ENCODE results near the gene TMEFF1. TPM values are rescaled to one million over a fixed set of nuclear protein-coding genes. Genes with fewer than 3 reads are reported as not detected.

Gene TMEFF1
- total RNA-seq (10 to 100 TPM; 13.1 to 13.5 TPM), polyA plus RNA-seq (ENCODE audit: insufficient read length in 2 of 2) (10 to 100 TPM; 17.8 to 18.0 TPM)
- long read RNA-seq, donor 1, transcript TMEFF1-201 (10 exons, 2,611 nt): major isoform, 37 of 44 reads
- long read RNA-seq, donor 1, partial matches to known transcripts: 7 of 44 reads
- long read RNA-seq, donor 1, other reads (novel, unspliced or antisense): 0 of 44 reads
- long read RNA-seq, donor 2, transcript TMEFF1-201 (10 exons, 2,611 nt): major isoform, 8 of 8 reads
- long read RNA-seq, donor 2, partial matches to known transcripts: 0 of 8 reads
- long read RNA-seq, donor 2, other reads (novel, unspliced or antisense): 0 of 8 reads
- long read RNA-seq, donor 3, transcript TMEFF1-201 (10 exons, 2,611 nt): major isoform, 17 of 24 reads
- long read RNA-seq, donor 3, partial matches to known transcripts: 7 of 24 reads
- long read RNA-seq, donor 3, other reads (novel, unspliced or antisense): 0 of 24 reads
- long read RNA-seq, donor 4, partial matches to known transcripts: 0 of 3 reads
- long read RNA-seq, donor 4, other reads (novel, unspliced or antisense): 0 of 3 reads

DNA sequence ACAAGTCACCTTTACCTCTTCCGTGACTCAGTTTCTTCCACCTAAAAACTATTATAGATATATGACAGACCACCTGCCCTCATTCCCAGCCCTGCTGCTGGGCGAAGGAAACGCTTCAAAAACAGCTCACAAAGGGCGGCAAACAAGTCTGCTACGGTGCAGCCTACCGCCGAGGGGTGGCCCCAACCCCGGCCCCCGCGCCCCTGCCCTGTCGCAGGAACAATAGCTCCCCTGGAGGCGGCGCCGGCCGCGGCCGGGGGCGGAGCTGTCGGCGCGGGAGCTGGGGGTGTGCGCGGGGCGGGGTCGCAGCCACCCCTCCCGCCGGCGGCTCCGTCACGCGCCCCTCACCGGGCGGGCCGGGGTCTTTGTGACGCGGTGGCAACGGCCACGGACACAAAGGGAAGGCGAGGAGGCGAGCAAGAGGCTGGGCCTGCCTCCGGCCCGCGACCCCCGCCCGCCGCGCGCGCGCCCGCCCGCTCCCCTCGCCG is at the start of gene TMEFF1:
TMEFF1 (plus strand) TSS at position 362 of the 488 bp plus-strand sequence. CDS start 396 bp downstream, outside the sequence.
- under 1% methylated on average over 54 of the region's 54 CpGs for WGBS (ENCODE audit: insufficient coverage)
- peak in 3 of 6 donors; percentile 54 to 91 (median 90) for DNase-seq (ENCODE audit: low read depth in 4 of 6, low spot score in 6 of 6)
- Histone ChIP-seq H3K4me1 (ENCODE audit: control insufficient read depth, insufficient read depth, low read length) (peaks cover 10% of the 10 kb centered on the region), H3K27ac (ENCODE audit: low read depth, low read length) (no peak within 1 kb of the TSS), H3K36me3 (ENCODE audit: control insufficient read depth, insufficient read depth, low read length) (no peaks in the 10 kb centered on the region), H3K27me3 (ENCODE audit: control insufficient read depth, insufficient read depth, low read length) (no peaks in the 10 kb centered on the region), H3K4me3 (ENCODE audit: low read depth, low read length) (peak within 1 kb of the TSS; percentile 67), H3K9me3 (ENCODE audit: control insufficient read depth, insufficient read depth, low read length) (no peaks in the 10 kb centered on the region)

DNA sequence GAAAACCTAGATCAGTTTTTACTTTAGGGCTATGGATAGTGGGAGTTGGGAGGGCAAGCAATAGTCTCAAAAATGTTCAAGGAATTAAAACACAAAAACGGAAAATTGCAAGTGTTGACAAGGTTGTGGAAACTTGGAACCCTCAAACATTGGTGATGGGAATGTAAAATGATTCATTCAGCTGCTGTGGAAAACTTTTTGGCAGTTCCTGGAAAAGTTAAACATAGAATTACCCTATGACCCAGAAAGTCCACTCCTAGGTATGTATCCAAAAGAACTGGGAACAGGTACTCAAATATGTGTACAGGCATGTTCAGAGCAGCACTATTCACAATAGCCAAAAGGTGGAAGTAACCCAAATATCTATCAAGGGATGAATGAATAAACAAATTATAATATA is 47.2 kb upstream of the TMEFF1 start:
- no peak for DNase-seq (ENCODE audit: low read depth in 4 of 6, low spot score in 6 of 6)
- H3K27me3 ChIP-seq (ENCODE audit: control insufficient read depth, insufficient read depth, low read length): no peaks in the 10 kb centered on the region
- no peak overlapping the region for H3K4me3 ChIP-seq (ENCODE audit: low read depth, low read length)
- WGBS (ENCODE audit: insufficient coverage): 90% methylated on average over 1 of the region's 1 CpG
- no peak overlapping the region for H3K27ac ChIP-seq (ENCODE audit: low read depth, low read length)
- no peaks in the 10 kb centered on the region for H3K9me3 ChIP-seq (ENCODE audit: control insufficient read depth, insufficient read depth, low read length)
- H3K4me1 ChIP-seq (ENCODE audit: control insufficient read depth, insufficient read depth, low read length): peaks cover 11% of the 10 kb centered on the region
- H3K36me3 ChIP-seq (ENCODE audit: control insufficient read depth, insufficient read depth, low read length): no peaks in the 10 kb centered on the region

GRCh38 chr9:100426189-100426529 is 46.8 kb upstream of the TMEFF1 start:
- no peaks in the 10 kb centered on the region for H3K36me3 ChIP-seq (ENCODE audit: control insufficient read depth, insufficient read depth, low read length)
- peaks cover 11% of the 10 kb centered on the region for H3K4me1 ChIP-seq (ENCODE audit: control insufficient read depth, insufficient read depth, low read length)
- WGBS (ENCODE audit: insufficient coverage): 33% methylated on average over 1 of the region's 7 CpGs
- DNase-seq (ENCODE audit: low read depth in 4 of 6, low spot score in 6 of 6): no peak
- peak overlapping the region; percentile 68 for H3K4me3 ChIP-seq (ENCODE audit: low read depth, low read length)
- no peaks in the 10 kb centered on the region for H3K27me3 ChIP-seq (ENCODE audit: control insufficient read depth, insufficient read depth, low read length)
- H3K27ac ChIP-seq (ENCODE audit: low read depth, low read length): peak overlapping the region; percentile 82
- H3K9me3 ChIP-seq (ENCODE audit: control insufficient read depth, insufficient read depth, low read length): no peaks in the 10 kb centered on the region

DNA sequence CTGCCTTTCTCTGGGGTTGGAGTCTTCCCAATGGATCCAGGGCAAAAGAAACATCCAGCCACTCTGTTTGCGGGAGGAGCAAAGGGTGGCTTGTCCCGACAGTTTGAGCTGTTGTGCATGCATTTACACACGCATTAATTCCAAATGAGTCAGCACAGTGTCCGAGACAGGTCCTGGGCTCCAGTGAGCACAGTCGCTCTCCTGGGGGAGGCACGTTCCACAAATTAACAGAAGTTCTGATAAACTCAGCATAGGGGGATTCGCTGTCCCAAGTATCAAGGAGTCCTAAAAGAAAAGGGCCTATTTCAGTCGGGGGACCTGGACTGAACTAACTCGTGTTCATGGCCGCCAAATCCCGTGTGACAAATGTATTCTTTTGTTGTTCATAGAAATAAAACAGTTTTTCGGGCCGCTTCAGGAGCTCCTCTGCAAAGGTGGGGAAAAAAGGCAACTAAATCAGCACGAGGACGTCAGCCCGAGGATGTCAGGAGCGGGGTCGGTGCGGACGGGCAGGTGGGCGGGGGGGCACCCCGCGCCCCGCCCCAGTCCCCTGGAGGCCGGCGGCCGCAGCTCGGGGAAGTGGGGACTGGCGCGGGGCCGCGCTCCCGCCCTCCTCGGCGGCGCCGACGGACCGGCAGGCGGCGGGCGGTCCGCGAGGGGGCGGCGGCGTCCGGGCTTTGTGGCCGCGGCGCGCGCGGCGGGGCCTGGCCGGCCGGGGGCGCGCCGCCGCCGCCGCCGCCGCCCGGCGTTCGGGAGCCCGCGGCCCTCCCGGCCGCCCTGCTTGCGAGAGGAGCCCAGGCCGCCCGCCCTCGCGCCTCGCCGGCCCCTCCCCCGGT is 46.2 kb upstream of the TMEFF1 start, which contains the start of gene MSANTD3:
MSANTD3 (plus strand) TSS at position 614 of the 836 bp plus-strand sequence. CDS start 14,796 bp downstream, outside the sequence.
- Histone ChIP-seq H3K9me3 (ENCODE audit: control insufficient read depth, insufficient read depth, low read length) (no peaks in the 10 kb centered on the region), H3K4me3 (ENCODE audit: low read depth, low read length) (peak within 1 kb of the TSS; percentile 68), H3K4me1 (ENCODE audit: control insufficient read depth, insufficient read depth, low read length) (peaks cover 11% of the 10 kb centered on the region), H3K27me3 (ENCODE audit: control insufficient read depth, insufficient read depth, low read length) (no peaks in the 10 kb centered on the region), H3K27ac (ENCODE audit: low read depth, low read length) (peak within 1 kb of the TSS; percentile 82), H3K36me3 (ENCODE audit: control insufficient read depth, insufficient read depth, low read length) (no peaks in the 10 kb centered on the region)
- DNase-seq (ENCODE audit: low read depth in 4 of 6, low spot score in 6 of 6): peak in 4 of 6 donors; percentile 31 to 83 (median 52)
- under 1% methylated on average over 80 of the region's 80 CpGs for WGBS (ENCODE audit: insufficient coverage)

GRCh38 chr9:100427366-100428263 is 45.3 kb upstream of the TMEFF1 start:
- under 1% methylated on average over 50 of the region's 65 CpGs for WGBS (ENCODE audit: insufficient coverage)
- H3K9me3 ChIP-seq (ENCODE audit: control insufficient read depth, insufficient read depth, low read length): no peaks in the 10 kb centered on the region
- H3K4me3 ChIP-seq (ENCODE audit: low read depth, low read length): peak overlapping the region; percentile 51
- H3K27me3 ChIP-seq (ENCODE audit: control insufficient read depth, insufficient read depth, low read length): no peaks in the 10 kb centered on the region
- H3K36me3 ChIP-seq (ENCODE audit: control insufficient read depth, insufficient read depth, low read length): no peaks in the 10 kb centered on the region
- DNase-seq (ENCODE audit: low read depth in 4 of 6, low spot score in 6 of 6): peak in 4 of 6 donors; percentile 39 to 90 (median 72)
- peaks cover 11% of the 10 kb centered on the region for H3K4me1 ChIP-seq (ENCODE audit: control insufficient read depth, insufficient read depth, low read length)
- peak overlapping the region; percentile 26 for H3K27ac ChIP-seq (ENCODE audit: low read depth, low read length)

- Histone ChIP-seq H3K4me1 (ENCODE audit: control insufficient read depth, insufficient read depth, low read length) (peaks cover 11% of the 10 kb centered on the region), H3K36me3 (ENCODE audit: control insufficient read depth, insufficient read depth, low read length) (no peaks in the 10 kb centered on the region), H3K27ac (ENCODE audit: low read depth, low read length) (no peak overlapping the region), H3K9me3 (ENCODE audit: control insufficient read depth, insufficient read depth, low read length) (no peaks in the 10 kb centered on the region), H3K4me3 (ENCODE audit: low read depth, low read length) (no peak overlapping the region), H3K27me3 (ENCODE audit: control insufficient read depth, insufficient read depth, low read length) (no peaks in the 10 kb centered on the region)
- DNase-seq (ENCODE audit: low read depth in 4 of 6, low spot score in 6 of 6): no peak
- WGBS (ENCODE audit: insufficient coverage): 72% methylated on average over 6 of the region's 9 CpGs
These were observed 43.9 kb upstream of the TMEFF1 start for GRCh38 chr9:100428871-100429654.

DNA sequence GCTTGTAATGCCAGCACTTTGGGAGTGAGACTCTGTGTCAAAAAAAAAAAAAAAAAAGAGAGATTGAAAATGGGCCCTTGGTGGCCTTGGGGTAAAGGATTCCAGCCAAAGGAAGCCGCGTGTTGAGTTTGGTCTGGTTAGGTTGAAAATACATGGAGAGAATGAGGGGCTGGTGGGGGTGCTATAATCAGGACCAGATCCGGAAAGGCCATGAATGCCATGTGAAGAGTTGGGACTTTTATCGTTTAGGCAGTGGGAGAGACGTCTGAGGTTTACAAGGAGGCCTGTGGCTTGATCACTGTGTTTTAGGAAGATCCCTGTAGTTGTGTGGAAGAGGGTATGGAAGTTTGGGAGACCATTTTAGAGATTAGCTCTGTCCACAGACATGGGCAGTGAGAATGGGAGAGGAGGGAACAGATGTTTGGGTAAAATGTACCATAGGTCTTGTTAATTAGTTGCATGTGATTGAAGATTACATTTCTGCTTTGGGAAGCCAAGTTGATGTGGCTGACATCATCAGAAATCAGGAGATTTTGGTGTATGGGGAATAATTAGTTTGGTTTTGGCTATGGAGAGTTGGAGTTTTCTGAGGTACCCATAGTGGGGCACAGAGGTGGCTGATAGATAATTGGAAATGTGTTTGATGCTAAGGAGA is 42.5 kb upstream of the TMEFF1 start:
- Histone ChIP-seq H3K4me3 (ENCODE audit: low read depth, low read length) (no peak overlapping the region), H3K36me3 (ENCODE audit: control insufficient read depth, insufficient read depth, low read length) (no peaks in the 10 kb centered on the region)

GRCh38 chr9:100431886-100432285 is 41.1 kb upstream of the TMEFF1 start:
- no peaks in the 10 kb centered on the region for H3K9me3 ChIP-seq (ENCODE audit: control insufficient read depth, insufficient read depth, low read length)
- 91% methylated on average over 4 of the region's 5 CpGs for WGBS (ENCODE audit: insufficient coverage)
- peaks cover 6% of the 10 kb centered on the region for H3K4me1 ChIP-seq (ENCODE audit: control insufficient read depth, insufficient read depth, low read length)
- H3K4me3 ChIP-seq (ENCODE audit: low read depth, low read length): no peak overlapping the region
- no peak overlapping the region for H3K27ac ChIP-seq (ENCODE audit: low read depth, low read length)
- no peaks in the 10 kb centered on the region for H3K36me3 ChIP-seq (ENCODE audit: control insufficient read depth, insufficient read depth, low read length)
- H3K27me3 ChIP-seq (ENCODE audit: control insufficient read depth, insufficient read depth, low read length): no peaks in the 10 kb centered on the region
- DNase-seq (ENCODE audit: low read depth in 4 of 6, low spot score in 6 of 6): no peak

More for the DNA sequence above, 42.5 kb upstream of the TMEFF1 start:
- no peaks in the 10 kb centered on the region for H3K9me3 ChIP-seq (ENCODE audit: control insufficient read depth, insufficient read depth, low read length)
- no peak for DNase-seq (ENCODE audit: low read depth in 4 of 6, low spot score in 6 of 6)
- H3K27ac ChIP-seq (ENCODE audit: low read depth, low read length): no peak overlapping the region
- no peaks in the 10 kb centered on the region for H3K27me3 ChIP-seq (ENCODE audit: control insufficient read depth, insufficient read depth, low read length)
- peaks cover 11% of the 10 kb centered on the region for H3K4me1 ChIP-seq (ENCODE audit: control insufficient read depth, insufficient read depth, low read length)
- 91% methylated on average over 5 of the region's 5 CpGs for WGBS (ENCODE audit: insufficient coverage)

All from spinal cord (tissue), 10 donors.